ENCODE measurements around the gene TNIK. TPM values are rescaled to one million over a fixed set of nuclear protein-coding genes. Genes with fewer than 3 reads are reported as not detected.

The TNIK gene
- total and polyA plus RNA-seq, 2 experiments from 2014 or later, result 14.6 to 34.3 TPM

DNA sequence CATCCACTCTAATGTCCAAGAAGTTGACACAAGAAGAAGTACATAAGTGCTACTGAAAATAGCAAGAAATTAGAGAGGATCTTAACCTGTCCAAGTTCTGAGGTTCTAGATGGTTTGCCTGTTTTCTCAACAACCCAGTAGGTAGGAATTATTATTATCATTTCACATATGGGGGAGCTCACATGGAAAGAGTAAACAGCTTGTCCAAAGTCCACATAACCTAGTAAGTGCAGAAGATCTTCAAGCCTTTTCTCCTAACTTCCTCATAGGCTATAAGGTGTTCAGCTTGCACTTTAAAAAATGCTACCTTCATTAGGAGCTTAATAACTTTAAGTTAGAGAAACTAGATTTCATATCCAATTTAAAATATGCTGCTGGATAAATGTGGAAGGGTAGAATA is 436.6 kb downstream of the TNIK start (continued):
- TF ChIP-seq ZNF462 (CRISPR knock-in tag; IDR thresholded peaks at IDR 0.05) (no peak), JUNB (IDR thresholded peaks at IDR 0.05; ENCODE audit: unreplicated experiment) (no peak), CTCF (conservative IDR thresholded peaks at IDR 0.05; ENCODE audit: low read depth in 2 of 2) (no peak), EZH2 (IDR thresholded peaks at IDR 0.05; ENCODE audit: low read depth, unreplicated experiment) (no peak)
- TF ChIP-seq, protein P1, sequence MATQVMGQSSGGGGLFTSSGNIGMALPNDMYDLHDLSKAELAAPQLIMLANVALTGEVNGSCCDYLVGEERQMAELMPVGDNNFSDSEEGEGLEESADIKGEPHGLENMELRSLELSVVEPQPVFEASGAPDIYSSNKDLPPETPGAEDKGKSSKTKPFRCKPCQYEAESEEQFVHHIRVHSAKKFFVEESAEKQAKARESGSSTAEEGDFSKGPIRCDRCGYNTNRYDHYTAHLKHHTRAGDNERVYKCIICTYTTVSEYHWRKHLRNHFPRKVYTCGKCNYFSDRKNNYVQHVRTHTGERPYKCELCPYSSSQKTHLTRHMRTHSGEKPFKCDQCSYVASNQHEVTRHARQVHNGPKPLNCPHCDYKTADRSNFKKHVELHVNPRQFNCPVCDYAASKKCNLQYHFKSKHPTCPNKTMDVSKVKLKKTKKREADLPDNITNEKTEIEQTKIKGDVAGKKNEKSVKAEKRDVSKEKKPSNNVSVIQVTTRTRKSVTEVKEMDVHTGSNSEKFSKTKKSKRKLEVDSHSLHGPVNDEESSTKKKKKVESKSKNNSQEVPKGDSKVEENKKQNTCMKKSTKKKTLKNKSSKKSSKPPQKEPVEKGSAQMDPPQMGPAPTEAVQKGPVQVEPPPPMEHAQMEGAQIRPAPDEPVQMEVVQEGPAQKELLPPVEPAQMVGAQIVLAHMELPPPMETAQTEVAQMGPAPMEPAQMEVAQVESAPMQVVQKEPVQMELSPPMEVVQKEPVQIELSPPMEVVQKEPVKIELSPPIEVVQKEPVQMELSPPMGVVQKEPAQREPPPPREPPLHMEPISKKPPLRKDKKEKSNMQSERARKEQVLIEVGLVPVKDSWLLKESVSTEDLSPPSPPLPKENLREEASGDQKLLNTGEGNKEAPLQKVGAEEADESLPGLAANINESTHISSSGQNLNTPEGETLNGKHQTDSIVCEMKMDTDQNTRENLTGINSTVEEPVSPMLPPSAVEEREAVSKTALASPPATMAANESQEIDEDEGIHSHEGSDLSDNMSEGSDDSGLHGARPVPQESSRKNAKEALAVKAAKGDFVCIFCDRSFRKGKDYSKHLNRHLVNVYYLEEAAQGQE (IDR thresholded peaks at IDR 0.05; ENCODE audit: unreplicated experiment), result no peak
